ENCODE data around the gene FOXD4L6.
"Not testable (repeated sequence)": the region's sequence is repeated elsewhere in the genome, so short reads cannot be mapped to it uniquely, and the experiment has no call there.

DNA sequence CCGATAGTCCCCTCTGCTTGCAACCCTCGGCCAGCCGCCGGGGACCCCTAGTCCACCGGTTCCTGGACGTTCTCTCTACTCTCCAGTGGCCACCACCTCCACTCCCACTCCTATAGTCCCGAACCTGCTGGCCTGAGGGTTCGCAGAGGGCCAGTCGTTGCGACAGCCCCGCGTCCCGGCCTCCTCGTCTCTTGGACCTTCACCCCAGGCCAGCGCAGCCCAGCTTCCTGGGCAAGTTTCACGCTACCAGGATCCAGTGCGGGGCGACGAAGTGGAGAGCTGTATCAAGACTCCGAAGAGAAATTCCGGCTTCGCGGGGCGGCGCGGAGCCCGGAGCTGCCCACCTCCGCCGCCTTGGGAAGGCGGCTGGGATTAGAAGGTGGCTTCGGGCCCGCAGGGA, 5.1 kb downstream of the FOXD4L6 start:
- TF ChIP-seq, protein P1, sequence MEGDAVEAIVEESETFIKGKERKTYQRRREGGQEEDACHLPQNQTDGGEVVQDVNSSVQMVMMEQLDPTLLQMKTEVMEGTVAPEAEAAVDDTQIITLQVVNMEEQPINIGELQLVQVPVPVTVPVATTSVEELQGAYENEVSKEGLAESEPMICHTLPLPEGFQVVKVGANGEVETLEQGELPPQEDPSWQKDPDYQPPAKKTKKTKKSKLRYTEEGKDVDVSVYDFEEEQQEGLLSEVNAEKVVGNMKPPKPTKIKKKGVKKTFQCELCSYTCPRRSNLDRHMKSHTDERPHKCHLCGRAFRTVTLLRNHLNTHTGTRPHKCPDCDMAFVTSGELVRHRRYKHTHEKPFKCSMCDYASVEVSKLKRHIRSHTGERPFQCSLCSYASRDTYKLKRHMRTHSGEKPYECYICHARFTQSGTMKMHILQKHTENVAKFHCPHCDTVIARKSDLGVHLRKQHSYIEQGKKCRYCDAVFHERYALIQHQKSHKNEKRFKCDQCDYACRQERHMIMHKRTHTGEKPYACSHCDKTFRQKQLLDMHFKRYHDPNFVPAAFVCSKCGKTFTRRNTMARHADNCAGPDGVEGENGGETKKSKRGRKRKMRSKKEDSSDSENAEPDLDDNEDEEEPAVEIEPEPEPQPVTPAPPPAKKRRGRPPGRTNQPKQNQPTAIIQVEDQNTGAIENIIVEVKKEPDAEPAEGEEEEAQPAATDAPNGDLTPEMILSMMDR (IDR thresholded peaks at IDR 0.05 in 2 of 3, conservative IDR thresholded peaks at IDR 0.05 in 1 of 3; ENCODE audit: borderline replicate concordance in 1 of 3, insufficient read depth in 1 of 3, low read depth in 2 of 3, low read length in 2 of 3): not testable (repeated sequence)
- TF ChIP-seq, protein P2, sequence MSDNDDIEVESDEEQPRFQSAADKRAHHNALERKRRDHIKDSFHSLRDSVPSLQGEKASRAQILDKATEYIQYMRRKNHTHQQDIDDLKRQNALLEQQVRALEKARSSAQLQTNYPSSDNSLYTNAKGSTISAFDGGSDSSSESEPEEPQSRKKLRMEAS (IDR thresholded peaks at IDR 0.05): not testable (repeated sequence)
- not testable (repeated sequence) for TF ChIP-seq POLR2AphosphoS5 (IDR thresholded peaks at IDR 0.05; ENCODE audit: low read depth, low read length); EGR1 (IDR thresholded peaks at IDR 0.05; ENCODE audit: low read depth); CEBPB (IDR thresholded peaks at IDR 0.05; ENCODE audit: low read depth); FOSL1 (IDR thresholded peaks at IDR 0.05; ENCODE audit: low read depth)

All from HCT116 (cell line).